H1 (cell line): Measurements from ENCODE around the gene TECRL. TPM values are rescaled to one million over a fixed set of nuclear protein-coding genes. Genes with fewer than 3 reads are reported as not detected.

Experiments used
- CTCF ChIA-PET: fragments of 300-600 bp; sonication (Branson Sonifier 250); formaldehyde crosslinking; loops from one replicate; lab custom pipeline; 2021; ENCODE audit not compliant: partially characterized antibody; lab: Charles Lee
- POLR2A ChIA-PET: fragments of 300-600 bp; sonication (Branson Sonifier 250); formaldehyde crosslinking; loops from one replicate; lab custom pipeline; 2021; ENCODE audit warnings: inconsistent platforms; ENCODE audit not compliant: partially characterized antibody; lab: Charles Lee
- DNase-seq, 2 experiments: peaks; one replicate each; pipeline versions ENCODE4 v3.0.0 to v3.0.0-alpha.2; 2010 to 2022; ENCODE audit warnings: low spot score in 2 of 2, low read depth in 1 of 2, mixed read lengths in 1 of 2
- FAIRE-seq: peaks from 2 replicates; lab custom pipeline; 2011; peaks lifted over from hg19 to GRCh38; lab: Jason Lieb, UNC
- H2AFZ ChIP-seq: 2 replicates; pipeline ENCODE4 v1.8.1; 2012; ENCODE audit warnings: low read length, inconsistent platforms
- H2AK5ac ChIP-seq: 2 replicates; pipeline ENCODE4 v1.6.1; 2013; ENCODE audit warnings: low read depth, low read length
- H2BK120ac ChIP-seq: replicated peaks from 2 replicates; pipeline ENCODE3; 2013; ENCODE audit warnings: low read depth, low read length, inconsistent platforms
- H2BK12ac ChIP-seq: 2 replicates; pipeline ENCODE4 v1.6.1; 2013; ENCODE audit warnings: low read depth, low read length
- H2BK15ac ChIP-seq: 2 replicates; pipeline ENCODE4 v1.6.1; 2013; ENCODE audit warnings: low read length
- H2BK20ac ChIP-seq: 2 replicates; pipeline ENCODE4 v1.6.1; 2013; ENCODE audit warnings: low read length
- H2BK5ac ChIP-seq: 2 replicates; pipeline ENCODE4 v1.6.1; 2013; ENCODE audit warnings: low read depth, low read length
- H3K14ac ChIP-seq: 2 replicates; pipeline ENCODE4 v1.6.1; 2013; ENCODE audit warnings: inconsistent platforms; ENCODE audit not compliant: insufficient read length
- H3K18ac ChIP-seq: 2 replicates; pipeline ENCODE4 v1.6.1; 2013; ENCODE audit warnings: low read length; ENCODE audit errors: extremely low read depth
- H3K23ac ChIP-seq: 2 replicates; pipeline ENCODE4 v1.6.1; 2013; ENCODE audit warnings: inconsistent platforms; ENCODE audit not compliant: insufficient read length
- H3K23me2 ChIP-seq: 2 replicates; pipeline ENCODE4 v1.6.1; 2013; ENCODE audit warnings: low read depth, low read length
- H3K27ac ChIP-seq: 2 replicates; pipeline ENCODE4 v1.6.1; 2011; ENCODE audit warnings: low read depth, low read length, inconsistent platforms
- H3K27me3 ChIP-seq, 4 experiments: replicated peaks in 1 of 4; 1 replicate in 1 of 4; 2 replicates in 3 of 4; pipeline versions ENCODE4 v1.6.1 to v1.8.1; 2011 to 2013; ENCODE audit warnings: low read length in 3 of 4, mild to moderate bottlenecking in 3 of 4, inconsistent platforms in 2 of 4, mixed read lengths in 2 of 4, moderate library complexity in 1 of 4; ENCODE audit not compliant: control insufficient read depth in 3 of 4, insufficient read depth in 3 of 4; ENCODE audit errors: extremely low read depth in 1 of 4
- H3K36me3 ChIP-seq, 4 experiments: 2 replicates each; pipeline versions ENCODE4 v1.6.1 to v1.8.1; 2011 to 2013; ENCODE audit warnings: mild to moderate bottlenecking in 4 of 4, low read length in 3 of 4, moderate library complexity in 2 of 4, control low read depth in 1 of 4, inconsistent platforms in 1 of 4; ENCODE audit not compliant: insufficient read depth in 4 of 4, control insufficient read depth in 2 of 4
- H3K4ac ChIP-seq: replicated peaks from 2 replicates; pipeline ENCODE3; 2013; ENCODE audit warnings: low read length, low read depth, mixed read lengths, inconsistent platforms; ENCODE audit not compliant: insufficient read length
- H3K4me1 ChIP-seq, 4 experiments: replicated peaks in 1 of 4; 1 replicate in 1 of 4; 2 replicates in 3 of 4; pipeline versions ENCODE4 v1.6.1 to v1.8.1; 2011 to 2013; ENCODE audit warnings: low read length in 3 of 4, inconsistent platforms in 2 of 4, mixed read lengths in 1 of 4; ENCODE audit not compliant: insufficient read depth in 4 of 4, control insufficient read depth in 3 of 4
- H3K4me2 ChIP-seq, 2 experiments: 2 replicates each; pipeline versions ENCODE4 v1.6.1 to v1.8.1; 2011 to 2013; ENCODE audit warnings: low read depth in 2 of 2, low read length in 2 of 2, control low read depth in 1 of 2, inconsistent platforms in 1 of 2, mild to moderate bottlenecking in 1 of 2; ENCODE audit not compliant: insufficient read depth in 1 of 2
- H3K4me3 ChIP-seq, 4 experiments: fragments of 200-600, 300-600 bp in 1 of 4; sonication (generic), shearing (Covaris generic), sonication (Bioruptor Twin) in 1 of 4; 2 replicates each; pipeline versions ENCODE4 v1.5.1 to v1.8.1; 2011 to 2016; ENCODE audit warnings: low read length in 4 of 4, low read depth in 3 of 4, control low read depth in 2 of 4, inconsistent platforms in 2 of 4, mild to moderate bottlenecking in 2 of 4, mixed read lengths in 1 of 4, moderate library complexity in 1 of 4; ENCODE audit not compliant: insufficient read depth in 2 of 4; ENCODE audit errors: extremely low read depth in 1 of 4
- H3K56ac ChIP-seq: replicated peaks from 2 replicates; pipeline ENCODE3; 2013; ENCODE audit warnings: low read depth, mild to moderate bottlenecking, mixed read lengths, low read length, inconsistent platforms; ENCODE audit not compliant: insufficient read length
- H3K79me1 ChIP-seq: 2 replicates; pipeline ENCODE4 v1.6.1; 2013; ENCODE audit warnings: low read depth, low read length, control low read depth
- H3K79me2 ChIP-seq, 2 experiments: 2 replicates each; pipeline versions ENCODE4 v1.6.1 to v1.8.1; 2012 to 2013; ENCODE audit warnings: low read length in 2 of 2, mild to moderate bottlenecking in 2 of 2, inconsistent platforms in 1 of 2; ENCODE audit not compliant: insufficient read depth in 2 of 2, control insufficient read depth in 1 of 2
- H3K9ac ChIP-seq, 4 experiments: replicated peaks in 1 of 4; 1 replicate in 1 of 4; 2 replicates in 3 of 4; pipeline versions ENCODE4 v1.6.1 to v1.8.1; 2011 to 2013; ENCODE audit warnings: low read depth in 3 of 4, low read length in 3 of 4, control low read depth in 2 of 4, mild to moderate bottlenecking in 2 of 4, moderate library complexity in 2 of 4, inconsistent platforms in 1 of 4; ENCODE audit errors: extremely low read depth in 1 of 4
- H3K9me3 ChIP-seq, 2 experiments: 2 replicates each; pipeline versions ENCODE4 v1.6.1 to v1.8.1; 2012 to 2013; ENCODE audit warnings: mild to moderate bottlenecking in 2 of 2, moderate library complexity in 2 of 2, control low read depth in 1 of 2, inconsistent platforms in 1 of 2, low read depth in 1 of 2, low read length in 1 of 2, mixed read lengths in 1 of 2; ENCODE audit not compliant: insufficient read depth in 2 of 2
- H4K20me1 ChIP-seq, 2 experiments: replicated peaks in 1 of 2; 2 replicates each; pipeline versions ENCODE3 to v1.8.1; 2011 to 2013; ENCODE audit warnings: inconsistent platforms in 2 of 2, low read length in 2 of 2, mild to moderate bottlenecking in 1 of 2; ENCODE audit not compliant: insufficient read depth in 2 of 2, control insufficient read depth in 1 of 2
- H4K5ac ChIP-seq: 2 replicates; pipeline ENCODE4 v1.6.1; 2013; ENCODE audit warnings: low read length, low read depth, mixed read lengths, inconsistent platforms; ENCODE audit not compliant: insufficient read length
- H4K8ac ChIP-seq: 2 replicates; pipeline ENCODE4 v1.8.0; 2013; ENCODE audit warnings: mild to moderate bottlenecking, moderate library complexity, low read length, inconsistent platforms; ENCODE audit not compliant: insufficient read depth; ENCODE audit errors: extremely low read depth
- H4K91ac ChIP-seq: replicated peaks from 2 replicates; pipeline ENCODE3; 2013; ENCODE audit warnings: low read length, mixed read lengths, inconsistent platforms; ENCODE audit not compliant: insufficient read length
- ATF3 ChIP-seq: IDR thresholded peaks from 2 replicates; pipeline ENCODE4 v1.6.1; 2011; ENCODE audit warnings: low read depth, mild to moderate bottlenecking, low read length; ENCODE audit not compliant: insufficient read depth
- BCL11A ChIP-seq, 2 experiments: IDR thresholded peaks; one replicate each; pipeline ENCODE4 v1.6.1; 2011; ENCODE audit warnings: low read depth in 2 of 2, low read length in 2 of 2, mild to moderate bottlenecking in 2 of 2
- CBX5 ChIP-seq: fragments of 300-800, 300-1000 bp; sonication (generic); IDR thresholded peaks from 2 replicates; pipeline ENCODE4 v1.7.1; 2016; ENCODE audit warnings: antibody characterized with exemption, low read length, low read depth
- CREB1 ChIP-seq: IDR thresholded peaks from 2 replicates; pipeline ENCODE4 v1.6.1; 2012; ENCODE audit warnings: inconsistent platforms
- EP300 ChIP-seq, 2 experiments: IDR thresholded peaks; 1 replicate in 1 of 2; 2 replicates in 1 of 2; pipeline ENCODE4 v1.6.1; 2011 to 2012; ENCODE audit warnings: low read depth in 2 of 2, low read length in 2 of 2, mild to moderate bottlenecking in 2 of 2, borderline replicate concordance in 1 of 2, inconsistent platforms in 1 of 2, moderate library complexity in 1 of 2
- RFX5 ChIP-seq: IDR thresholded peaks from 2 replicates; pipeline ENCODE4 v1.6.1; 2011; ENCODE audit warnings: low read depth, low read length, improper control_type of control experiment, borderline replicate concordance
- RNF2 ChIP-seq: fragments of 200-900, 300-1000 bp; sonication (generic); IDR thresholded peaks from 2 replicates; pipeline ENCODE4 v1.7.1; 2016; ENCODE audit warnings: borderline replicate concordance, low read depth, mild to moderate bottlenecking, antibody characterized with exemption, low read length; ENCODE audit not compliant: poor library complexity, severe bottlenecking; ENCODE audit errors: missing control alignments
- SP1 ChIP-seq: IDR thresholded peaks from 2 replicates; pipeline ENCODE4 v1.6.1; 2011; ENCODE audit warnings: low read depth, low read length
- SRF ChIP-seq: IDR thresholded peaks from 2 replicates; pipeline ENCODE4 v1.6.1; 2011; ENCODE audit warnings: mild to moderate bottlenecking, low read depth, low read length, moderate library complexity
- YY1 ChIP-seq: IDR thresholded peaks from 2 replicates; pipeline ENCODE4 v1.6.1; 2011; ENCODE audit warnings: low read depth, mild to moderate bottlenecking, low read length
- WGBS, 2 experiments: shearing (Covaris generic) in 1 of 2; methylation state at CpG; one replicate each; pipeline versions ENCODE4 v1.1.6 to v1.1.7; 2013 to 2015; ENCODE audit warnings: low lambda C conversion rate in 2 of 2, mixed read lengths in 2 of 2, inconsistent platforms in 1 of 2, low coverage in 1 of 2, missing lambda C conversion rate in 1 of 2; ENCODE audit not compliant: insufficient replicate concordance in 2 of 2, insufficient coverage in 1 of 2, insufficient read length in 1 of 2; ENCODE audit errors: extremely low coverage in 1 of 2, missing lambda C conversion rate in 1 of 2; 5-methylcytosine and 5-hydroxymethylcytosine counted together
- polyA plus RNA-seq, 7 experiments: library from polyadenylated mRNA; depleted of rRNA in 3 of 7; stranded (reverse) in 5 of 7; unstranded in 2 of 7; fragments of >200 nt in 5 of 7; fragments of 200-250 nt in 2 of 7; gene quantifications; 1 replicate in 5 of 7; 2 replicates in 1 of 7; 4 replicates in 1 of 7; pipeline versions ENCODE4 v1.2.1 to v1.2.3, GENCODE V29; 2011 to 2013; ENCODE audit warnings: missing spikeins in 2 of 7, mixed read lengths in 2 of 7
- total RNA-seq: library from RNA; stranded (reverse); fragmentation: NEBNext Ultra II Directional; extraction: Animal tissue kit (Norgen Biotek cat#: 25700); gene quantifications from 2 replicates; pipeline ENCODE4 v1.2.1, GENCODE V29; 2021

Gene TECRL
- total and polyA plus RNA-seq, 2 of the 8 experiments (the other 6 are each of a cell fraction or from before 2014, with no cell fraction given): not detected

GRCh38 chr4:64385220-64385619 is 24.0 kb downstream of the TECRL start:
- Histone ChIP-seq H2BK120ac (no peak overlapping the region), H3K4me1 (no peaks in the 10 kb centered on the region), H3K23me2 (no peaks in the 10 kb centered on the region; the same call in 1 of the 2 replicates), H2BK5ac (no peak overlapping the region; the same call in 1 of the 2 replicates), H3K79me1 (no peaks in the 10 kb centered on the region), H3K27me3 (no peaks in the 10 kb centered on the region), H3K23ac (no peak overlapping the region), H3K79me2 (no peaks in the 10 kb centered on the region), H2BK15ac (no peak overlapping the region), H2BK12ac (no peak overlapping the region), H3K4me2 (no peak overlapping the region), H3K36me3 (no peaks in the 10 kb centered on the region), H3K18ac (no peak overlapping the region), H4K20me1 (peaks cover 0 to 1% of the 10 kb centered on the region in 2 experiments), H3K9me3 (no peaks in the 10 kb centered on the region), H2BK20ac (no peak overlapping the region), H3K4me3 (no peak overlapping the region), H4K8ac (no peak overlapping the region), H3K14ac (no peak overlapping the region), H4K91ac (no peak overlapping the region), H3K9ac (no peak overlapping the region), H2AK5ac (no peak overlapping the region), H3K4ac (no peak overlapping the region), H4K5ac (no peak overlapping the region), H2AFZ (no peak overlapping the region), H3K27ac (no peak overlapping the region), H3K56ac (no peak overlapping the region)
- ChIA-PET POLR2A (no interaction called here), CTCF (interaction anchor here (1.7 kb wide), 1 partner anchor 34 kb away, joined by 3 read pairs; no protein-coding TSS in a partner anchor)
- no peak for DNase-seq
- TF ChIP-seq RNF2 (no peak), CREB1 (no peak), ATF3 (no peak), SRF (no peak), SP1 (no peak), CBX5 (no peak), BCL11A (IDR thresholded peaks at IDR 0.05; ENCODE audit: low read depth in 2 of 2, low read length in 2 of 2) (no peak), RFX5 (no peak), YY1 (no peak), EP300 (IDR thresholded peaks at IDR 0.05; ENCODE audit: borderline replicate concordance in 1 of 2, low read depth in 2 of 2, low read length in 2 of 2) (no peak)
- FAIRE-seq: no peak
- WGBS, 2 experiments: 86% methylated on average over 1 of the region's 1 CpG; no CpG with 5 or more reads in 1 of the 2 experiments
